Skeletal muscle cell (primary cell): ENCODE results near the gene AIG1.
"Not testable (repeated sequence)": the region's sequence is repeated elsewhere in the genome, so short reads cannot be mapped to it uniquely, and the experiment has no call there.

Source experiments
- DNase-seq: peaks from one replicate; pipeline ENCODE4 v3.0.0-alpha.2; 2010; ENCODE audit warnings: low read depth
- H3K4me3 ChIP-seq: 2 replicates; pipeline ENCODE4 v1.5.1; 2011; ENCODE audit warnings: low read depth, mild to moderate bottlenecking, control low read depth, low read length, moderate library complexity

Gene AIG1

GRCh38 chr6:143286251-143286795, 225.6 kb downstream of the AIG1 start:
- H3K4me3 ChIP-seq, result no peak overlapping the region
- DNase-seq, result peak; percentile 29

GRCh38 chr6:143288923-143289322, 228.2 kb downstream of the AIG1 start:
- H3K4me3 ChIP-seq, result no peak overlapping the region
- no peak for DNase-seq

GRCh38 chr6:143290206-143290605, 229.5 kb downstream of the AIG1 start:
- DNase-seq, result no peak
- H3K4me3 ChIP-seq, result no peak overlapping the region

GRCh38 chr6:143293523-143293922, 232.8 kb downstream of the AIG1 start:
- DNase-seq, result no peak
- H3K4me3 ChIP-seq, result no peak overlapping the region

GRCh38 chr6:143294265-143294860, 233.7 kb downstream of the AIG1 start:
- H3K4me3 ChIP-seq, result no peak overlapping the region
- no peak for DNase-seq

- DNase-seq, result no peak
- no peak overlapping the region for H3K4me3 ChIP-seq
These were observed 235.2 kb downstream of the AIG1 start for GRCh38 chr6:143295932-143296331.

- DNase-seq, result no peak
- no peak overlapping the region for H3K4me3 ChIP-seq
These were observed 237.4 kb downstream of the AIG1 start for GRCh38 chr6:143298071-143298470.

- H3K4me3 ChIP-seq, result no peak overlapping the region
- no peak for DNase-seq
These were observed 238.8 kb downstream of the AIG1 start for GRCh38 chr6:143299253-143300166.

GRCh38 chr6:143301188-143301587, 240.5 kb downstream of the AIG1 start:
- DNase-seq, result no peak
- no peak overlapping the region for H3K4me3 ChIP-seq

GRCh38 chr6:143307760-143308159, 247.1 kb downstream of the AIG1 start:
- not testable (repeated sequence) for H3K4me3 ChIP-seq, DNase-seq

- no peak for DNase-seq
These were observed 252.5 kb downstream of the AIG1 start for GRCh38 chr6:143313163-143313562.

GRCh38 chr6:143321491-143322086, 260.9 kb downstream of the AIG1 start:
- DNase-seq, result no peak
- no peak overlapping the region for H3K4me3 ChIP-seq

More at GRCh38 chr6:143313163-143313562, 252.5 kb downstream of the AIG1 start:
- H3K4me3 ChIP-seq, result no peak overlapping the region

GRCh38 chr6:143322386-143322785, 261.7 kb downstream of the AIG1 start:
- H3K4me3 ChIP-seq, result no peak overlapping the region
- DNase-seq, result no peak

GRCh38 chr6:143323729-143324470, 263.2 kb downstream of the AIG1 start:
- peak; percentile 62 for DNase-seq

GRCh38 chr6:143325379-143326140, 264.9 kb downstream of the AIG1 start:
- no peak for DNase-seq
- no peak overlapping the region for H3K4me3 ChIP-seq

More at GRCh38 chr6:143323729-143324470, 263.2 kb downstream of the AIG1 start:
- no peak overlapping the region for H3K4me3 ChIP-seq

- DNase-seq, result no peak
These were observed 268.2 kb downstream of the AIG1 start for GRCh38 chr6:143328876-143329275.

GRCh38 chr6:143329323-143329722, 268.6 kb downstream of the AIG1 start:
- DNase-seq, result no peak
- H3K4me3 ChIP-seq, result no peak overlapping the region

More at GRCh38 chr6:143328876-143329275, 268.2 kb downstream of the AIG1 start:
- no peak overlapping the region for H3K4me3 ChIP-seq

GRCh38 chr6:143331362-143331761, 270.7 kb downstream of the AIG1 start:
- no peak for DNase-seq
- H3K4me3 ChIP-seq, result no peak overlapping the region
